Measurements from ENCODE around the gene NENF.

NENF gene

DNA sequence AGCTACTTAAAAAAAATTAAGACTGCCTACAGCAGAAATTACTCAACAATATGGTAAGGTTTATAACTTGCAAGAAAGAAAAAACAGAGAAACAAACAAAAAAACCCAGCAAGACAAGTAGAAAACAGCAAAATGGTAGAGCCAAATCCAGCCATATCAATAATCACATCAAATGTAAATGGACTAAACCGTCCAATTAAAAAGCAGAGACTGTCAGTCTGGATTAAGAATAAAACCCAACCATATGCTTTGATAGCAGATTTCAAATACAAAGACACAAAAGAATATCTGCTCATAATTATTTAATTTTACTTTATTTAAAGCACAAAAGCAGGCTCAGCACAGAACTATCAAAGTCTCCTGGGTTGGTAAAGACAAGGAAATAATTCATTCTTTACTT, 35.5 kb upstream of the NENF start:
- TF ChIP-seq TCF12 (IDR thresholded peaks at IDR 0.05; ENCODE audit: low read depth): no peak
- no peak for TF ChIP-seq RAD21 (IDR thresholded peaks at IDR 0.05; ENCODE audit: low read depth)
- TF ChIP-seq, protein P1, sequence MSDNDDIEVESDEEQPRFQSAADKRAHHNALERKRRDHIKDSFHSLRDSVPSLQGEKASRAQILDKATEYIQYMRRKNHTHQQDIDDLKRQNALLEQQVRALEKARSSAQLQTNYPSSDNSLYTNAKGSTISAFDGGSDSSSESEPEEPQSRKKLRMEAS (IDR thresholded peaks at IDR 0.05): no peak
- no peak for TF ChIP-seq CREB1 (IDR thresholded peaks at IDR 0.05; ENCODE audit: low read depth)
- TF ChIP-seq EGR1 (IDR thresholded peaks at IDR 0.05): no peak

DNA sequence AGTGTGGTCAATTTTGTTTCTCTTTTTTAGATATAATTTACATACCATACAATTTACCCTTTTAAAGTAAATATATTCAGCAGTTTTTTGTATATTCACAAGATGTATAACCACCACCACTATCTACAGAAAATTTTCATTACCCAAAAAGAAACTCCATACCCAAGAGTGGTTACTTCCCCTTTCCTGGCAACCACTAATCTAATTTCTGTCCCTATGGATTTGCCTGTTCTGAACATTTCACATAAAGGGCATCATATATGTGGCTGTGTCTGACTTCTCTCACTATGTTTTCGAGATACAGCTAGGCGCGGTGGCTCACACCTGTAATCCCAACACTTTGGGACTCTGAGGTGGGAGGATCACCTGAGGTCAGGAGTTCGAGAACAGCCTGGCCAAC, 31.7 kb upstream of the NENF start:
- TF ChIP-seq TCF12 (IDR thresholded peaks at IDR 0.05; ENCODE audit: low read depth) (no peak), RAD21 (IDR thresholded peaks at IDR 0.05; ENCODE audit: low read depth) (no peak), EGR1 (IDR thresholded peaks at IDR 0.05) (no peak), TEAD4 (IDR thresholded peaks at IDR 0.05) (no peak), FOXM1 (IDR thresholded peaks at IDR 0.05; ENCODE audit: borderline replicate concordance, low read depth) (no peak), NFIC (IDR thresholded peaks at IDR 0.05) (no peak), TAF1 (IDR thresholded peaks at IDR 0.05; ENCODE audit: low read depth) (no peak), EP300 (IDR thresholded peaks at IDR 0.05; ENCODE audit: borderline replicate concordance) (no peak), CREB1 (IDR thresholded peaks at IDR 0.05; ENCODE audit: low read depth) (no peak), CEBPB (IDR thresholded peaks at IDR 0.05) (no peak), YY1 (IDR thresholded peaks at IDR 0.05; ENCODE audit: low read depth) (no peak), ZBTB7A (IDR thresholded peaks at IDR 0.05; ENCODE audit: low read depth) (no peak)
- TF ChIP-seq, protein P2, sequence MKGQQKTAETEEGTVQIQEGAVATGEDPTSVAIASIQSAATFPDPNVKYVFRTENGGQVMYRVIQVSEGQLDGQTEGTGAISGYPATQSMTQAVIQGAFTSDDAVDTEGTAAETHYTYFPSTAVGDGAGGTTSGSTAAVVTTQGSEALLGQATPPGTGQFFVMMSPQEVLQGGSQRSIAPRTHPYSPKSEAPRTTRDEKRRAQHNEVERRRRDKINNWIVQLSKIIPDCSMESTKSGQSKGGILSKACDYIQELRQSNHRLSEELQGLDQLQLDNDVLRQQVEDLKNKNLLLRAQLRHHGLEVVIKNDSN (IDR thresholded peaks at IDR 0.05): no peak
- TF ChIP-seq, protein P1 (IDR thresholded peaks at IDR 0.05): no peak
- TF ChIP-seq, protein P3, sequence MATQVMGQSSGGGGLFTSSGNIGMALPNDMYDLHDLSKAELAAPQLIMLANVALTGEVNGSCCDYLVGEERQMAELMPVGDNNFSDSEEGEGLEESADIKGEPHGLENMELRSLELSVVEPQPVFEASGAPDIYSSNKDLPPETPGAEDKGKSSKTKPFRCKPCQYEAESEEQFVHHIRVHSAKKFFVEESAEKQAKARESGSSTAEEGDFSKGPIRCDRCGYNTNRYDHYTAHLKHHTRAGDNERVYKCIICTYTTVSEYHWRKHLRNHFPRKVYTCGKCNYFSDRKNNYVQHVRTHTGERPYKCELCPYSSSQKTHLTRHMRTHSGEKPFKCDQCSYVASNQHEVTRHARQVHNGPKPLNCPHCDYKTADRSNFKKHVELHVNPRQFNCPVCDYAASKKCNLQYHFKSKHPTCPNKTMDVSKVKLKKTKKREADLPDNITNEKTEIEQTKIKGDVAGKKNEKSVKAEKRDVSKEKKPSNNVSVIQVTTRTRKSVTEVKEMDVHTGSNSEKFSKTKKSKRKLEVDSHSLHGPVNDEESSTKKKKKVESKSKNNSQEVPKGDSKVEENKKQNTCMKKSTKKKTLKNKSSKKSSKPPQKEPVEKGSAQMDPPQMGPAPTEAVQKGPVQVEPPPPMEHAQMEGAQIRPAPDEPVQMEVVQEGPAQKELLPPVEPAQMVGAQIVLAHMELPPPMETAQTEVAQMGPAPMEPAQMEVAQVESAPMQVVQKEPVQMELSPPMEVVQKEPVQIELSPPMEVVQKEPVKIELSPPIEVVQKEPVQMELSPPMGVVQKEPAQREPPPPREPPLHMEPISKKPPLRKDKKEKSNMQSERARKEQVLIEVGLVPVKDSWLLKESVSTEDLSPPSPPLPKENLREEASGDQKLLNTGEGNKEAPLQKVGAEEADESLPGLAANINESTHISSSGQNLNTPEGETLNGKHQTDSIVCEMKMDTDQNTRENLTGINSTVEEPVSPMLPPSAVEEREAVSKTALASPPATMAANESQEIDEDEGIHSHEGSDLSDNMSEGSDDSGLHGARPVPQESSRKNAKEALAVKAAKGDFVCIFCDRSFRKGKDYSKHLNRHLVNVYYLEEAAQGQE (IDR thresholded peaks at IDR 0.05; ENCODE audit: low read depth): no peak

DNA sequence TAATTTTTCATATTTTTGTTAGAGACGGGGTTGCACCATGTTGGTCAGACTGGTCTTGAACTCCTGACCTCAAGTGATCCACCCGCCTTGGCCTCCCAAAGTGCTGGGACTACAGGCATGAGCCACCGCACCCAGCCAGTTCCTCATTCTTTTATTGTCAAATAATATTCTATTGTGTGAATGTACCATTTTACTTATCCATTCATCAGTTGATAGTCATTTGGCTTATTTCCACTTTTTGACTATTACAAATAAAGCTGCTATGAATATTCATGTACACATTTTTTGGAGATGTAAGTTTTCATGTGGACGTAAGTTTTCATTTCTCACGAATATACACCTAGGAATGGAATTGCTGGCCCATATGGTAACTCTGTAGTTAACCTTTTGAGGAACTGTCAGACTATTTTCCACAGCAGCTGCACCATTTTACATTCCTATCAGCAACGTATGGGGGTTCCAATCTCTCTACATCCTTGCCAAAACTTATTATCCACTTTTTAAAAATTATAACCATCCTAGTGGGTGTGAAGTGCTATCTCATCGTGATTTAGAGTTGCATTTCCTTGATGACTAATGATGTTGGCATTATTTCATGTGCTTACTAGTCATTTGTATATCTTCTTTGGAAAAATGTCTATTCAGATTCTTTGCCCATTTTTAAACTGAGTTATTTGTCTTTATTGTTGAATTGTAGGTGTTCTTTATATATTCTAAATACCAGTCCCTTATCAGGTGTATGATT, 30.7 kb upstream of the NENF start:
- TF ChIP-seq, protein P1 (IDR thresholded peaks at IDR 0.05): no peak
- no peak for TF ChIP-seq NFIC (IDR thresholded peaks at IDR 0.05)
- no peak for TF ChIP-seq CREB1 (IDR thresholded peaks at IDR 0.05; ENCODE audit: low read depth)

DNA sequence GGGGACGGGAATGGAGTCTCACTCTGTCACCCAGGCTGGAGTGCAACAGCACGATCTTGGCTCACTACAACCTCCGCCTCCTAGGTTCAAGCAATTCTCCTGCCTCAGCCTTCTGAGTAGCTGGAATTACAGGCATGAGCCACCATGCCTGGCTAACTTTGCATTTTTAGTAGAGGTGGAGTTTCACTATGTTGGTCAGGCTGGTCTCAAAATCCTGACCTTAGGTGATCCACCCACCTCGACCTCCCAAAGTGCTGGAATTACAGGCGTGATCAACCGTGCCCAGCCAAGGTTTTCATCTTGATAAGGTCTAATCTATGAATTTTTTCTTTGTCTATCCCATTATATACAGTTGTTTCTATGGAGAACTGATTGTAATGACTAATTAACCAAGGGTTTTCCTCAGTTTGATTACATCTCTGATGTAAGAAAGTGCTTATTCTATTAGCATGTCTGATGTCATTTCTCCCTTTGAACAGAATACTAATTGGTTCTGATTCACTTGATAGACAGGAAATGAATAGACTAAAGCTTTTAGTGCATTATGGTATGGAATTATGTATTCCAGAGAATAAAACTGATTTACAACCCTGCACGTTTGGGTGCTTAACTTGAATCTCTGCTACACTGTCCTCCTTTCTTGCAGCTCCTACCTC, 29.9 kb upstream of the NENF start:
- no peak for TF ChIP-seq YY1 (IDR thresholded peaks at IDR 0.05; ENCODE audit: low read depth)
- TF ChIP-seq, protein P1 (IDR thresholded peaks at IDR 0.05): no peak
- TF ChIP-seq, protein P3 (IDR thresholded peaks at IDR 0.05; ENCODE audit: low read depth): no peak
- TF ChIP-seq RAD21 (IDR thresholded peaks at IDR 0.05; ENCODE audit: low read depth): no peak
- no peak for TF ChIP-seq NFIC (IDR thresholded peaks at IDR 0.05)
- no peak for TF ChIP-seq TCF12 (IDR thresholded peaks at IDR 0.05; ENCODE audit: low read depth)
- no peak for TF ChIP-seq TAF1 (IDR thresholded peaks at IDR 0.05; ENCODE audit: low read depth)
- no peak for TF ChIP-seq FOXM1 (IDR thresholded peaks at IDR 0.05; ENCODE audit: borderline replicate concordance, low read depth)
- TF ChIP-seq EP300 (IDR thresholded peaks at IDR 0.05; ENCODE audit: borderline replicate concordance): no peak
- TF ChIP-seq, protein P2 (IDR thresholded peaks at IDR 0.05): no peak
- TF ChIP-seq CREB1 (IDR thresholded peaks at IDR 0.05; ENCODE audit: low read depth): no peak
- TF ChIP-seq EGR1 (IDR thresholded peaks at IDR 0.05): no peak
- no peak for TF ChIP-seq CEBPB (IDR thresholded peaks at IDR 0.05)
- no peak for TF ChIP-seq ZBTB7A (IDR thresholded peaks at IDR 0.05; ENCODE audit: low read depth)

DNA sequence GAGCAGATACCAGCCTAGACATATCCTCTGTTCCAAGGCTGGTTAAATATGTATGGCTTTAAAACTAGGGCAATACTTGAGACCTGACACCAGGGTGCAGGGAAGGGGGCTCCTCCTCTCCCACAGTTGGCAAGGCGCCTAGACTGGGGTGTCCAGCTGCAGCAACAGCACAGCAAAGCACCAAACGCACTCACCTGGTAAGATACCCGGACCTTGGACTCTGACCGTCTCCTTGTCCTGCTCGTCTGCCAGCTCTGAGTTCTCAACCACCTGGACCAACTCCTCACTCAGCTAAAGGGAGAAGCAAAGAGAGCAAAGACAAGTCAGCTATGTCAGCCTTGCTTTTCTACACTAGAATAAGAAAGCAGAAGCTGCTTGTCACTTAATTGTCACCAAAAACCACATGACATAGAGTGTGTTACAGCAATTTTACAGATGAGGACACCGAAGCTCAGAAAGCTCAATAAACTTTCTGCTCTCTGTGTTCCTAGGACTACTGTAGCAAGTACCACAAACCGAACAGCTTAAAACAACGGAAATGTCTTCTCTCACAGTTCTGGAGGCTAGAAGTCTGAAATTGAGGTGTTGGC, 22.4 kb upstream of the NENF start:
- TF ChIP-seq, protein P3 (IDR thresholded peaks at IDR 0.05; ENCODE audit: low read depth): no peak
